ENCODE measurements around the gene EPHX1. TPM values are rescaled to one million over a fixed set of nuclear protein-coding genes. Genes with fewer than 3 reads are reported as not detected.
"Not testable (repeated sequence)": the region's sequence is repeated elsewhere in the genome, so short reads cannot be mapped to it uniquely, and the experiment has no call there.

EPHX1 gene
- total RNA-seq, 2 experiments from 2014 or later = 0.68 to 0.85 TPM

GRCh38 chr1:225827076-225827475 is 17.2 kb downstream of the EPHX1 start:
- H3K36me3 Mint-ChIP-seq = no peaks in the 10 kb centered on the region
- no peak overlapping the region for H3K27ac Mint-ChIP-seq
- H3K4me3 Mint-ChIP-seq = no peak overlapping the region
- CTCF ChIA-PET = no interaction called here
- H3K27me3 Mint-ChIP-seq = peaks cover 3% of the 10 kb centered on the region
- no peaks in the 10 kb centered on the region for H3K9me3 Mint-ChIP-seq (ENCODE audit: low read depth)
- no peaks in the 10 kb centered on the region for H3K4me1 Mint-ChIP-seq
- no peak for DNase-seq
- ATAC-seq = no peak

GRCh38 chr1:225828706-225829345 is 18.9 kb downstream of the EPHX1 start:
- no peaks in the 10 kb centered on the region for H3K27me3 Mint-ChIP-seq
- H3K36me3 Mint-ChIP-seq = no peaks in the 10 kb centered on the region
- H3K4me1 Mint-ChIP-seq = no peaks in the 10 kb centered on the region
- H3K9me3 Mint-ChIP-seq (ENCODE audit: low read depth) = no peaks in the 10 kb centered on the region
- H3K27ac Mint-ChIP-seq = no peak overlapping the region
- ATAC-seq (no peak), DNase-seq (no peak)
- CTCF ChIA-PET = no interaction called here
- no peak overlapping the region for H3K4me3 Mint-ChIP-seq

GRCh38 chr1:225830841-225831240 is 20.9 kb downstream of the EPHX1 start:
- CTCF ChIA-PET = no interaction called here
- DNase-seq (no peak), ATAC-seq (no peak)
- no peak overlapping the region for H3K27ac Mint-ChIP-seq
- H3K36me3 Mint-ChIP-seq = no peaks in the 10 kb centered on the region
- H3K27me3 Mint-ChIP-seq = no peaks in the 10 kb centered on the region
- no peaks in the 10 kb centered on the region for H3K9me3 Mint-ChIP-seq (ENCODE audit: low read depth)
- H3K4me1 Mint-ChIP-seq = no peaks in the 10 kb centered on the region
- no peak overlapping the region for H3K4me3 Mint-ChIP-seq

- CTCF ChIA-PET = interaction anchor here (0.6 kb wide), 1 partner anchor 8 kb away, joined by 3 read pairs; no protein-coding TSS in a partner anchor
Observed at GRCh38 chr1:225834417-225835329, 24.7 kb downstream of the EPHX1 start.

GRCh38 chr1:225835856-225836255 is 25.9 kb downstream of the EPHX1 start:
- Mint-ChIP-seq H3K9me3 (ENCODE audit: low read depth) (no peaks in the 10 kb centered on the region), H3K4me1 (no peaks in the 10 kb centered on the region), H3K4me3 (no peak overlapping the region), H3K27ac (no peak overlapping the region), H3K27me3 (no peaks in the 10 kb centered on the region), H3K36me3 (no peaks in the 10 kb centered on the region)
- ATAC-seq (no peak), DNase-seq (no peak)
- CTCF ChIA-PET = no interaction called here

More at GRCh38 chr1:225834417-225835329, 24.7 kb downstream of the EPHX1 start:
- DNase-seq (no peak), ATAC-seq (no peak)
- Mint-ChIP-seq H3K27me3 (no peaks in the 10 kb centered on the region), H3K4me3 (no peak overlapping the region), H3K36me3 (no peaks in the 10 kb centered on the region), H3K4me1 (no peaks in the 10 kb centered on the region), H3K9me3 (ENCODE audit: low read depth) (no peaks in the 10 kb centered on the region), H3K27ac (no peak overlapping the region)

- H3K4me1 Mint-ChIP-seq; H3K36me3 Mint-ChIP-seq; ATAC-seq; H3K9me3 Mint-ChIP-seq (ENCODE audit: low read depth); H3K27me3 Mint-ChIP-seq; CTCF ChIA-PET; H3K27ac Mint-ChIP-seq; DNase-seq; H3K4me3 Mint-ChIP-seq: not testable (repeated sequence)
Observed at GRCh38 chr1:225836296-225836695, 26.4 kb downstream of the EPHX1 start.

- H3K4me1 Mint-ChIP-seq = peaks cover 5% of the 10 kb centered on the region
- no peak overlapping the region for H3K4me3 Mint-ChIP-seq
- CTCF ChIA-PET = interaction anchor here (0.5 kb wide), 1 partner anchor 325 kb away, joined by 4 read pairs; no protein-coding TSS in a partner anchor
- no peaks in the 10 kb centered on the region for H3K36me3 Mint-ChIP-seq
- no peak for DNase-seq
- H3K27ac Mint-ChIP-seq = no peak overlapping the region
- no peaks in the 10 kb centered on the region for H3K9me3 Mint-ChIP-seq (ENCODE audit: low read depth)
- ATAC-seq = no peak
- H3K27me3 Mint-ChIP-seq = no peaks in the 10 kb centered on the region
Observed at GRCh38 chr1:225838793-225839192, 28.9 kb downstream of the EPHX1 start.

- ATAC-seq (no peak), DNase-seq (no peak)
- CTCF ChIA-PET = interaction anchor here (0.6 kb wide), 1 partner anchor 79 kb away, joined by 5 read pairs; no protein-coding TSS in a partner anchor
- no peaks in the 10 kb centered on the region for H3K27me3 Mint-ChIP-seq
- H3K4me3 Mint-ChIP-seq = no peak overlapping the region
- peaks cover 5% of the 10 kb centered on the region for H3K4me1 Mint-ChIP-seq
- H3K27ac Mint-ChIP-seq = no peak overlapping the region
- H3K36me3 Mint-ChIP-seq = no peaks in the 10 kb centered on the region
- H3K9me3 Mint-ChIP-seq (ENCODE audit: low read depth) = no peaks in the 10 kb centered on the region
Observed at GRCh38 chr1:225840223-225840610, 30.3 kb downstream of the EPHX1 start.

- DNase-seq = no peak
- CTCF ChIA-PET = interaction anchor here (0.6 kb wide), 1 partner anchor 78 kb away, joined by 5 read pairs; no protein-coding TSS in a partner anchor
- no peaks in the 10 kb centered on the region for H3K27me3 Mint-ChIP-seq
- H3K4me1 Mint-ChIP-seq = peaks cover 5% of the 10 kb centered on the region
- no peaks in the 10 kb centered on the region for H3K36me3 Mint-ChIP-seq
- H3K4me3 Mint-ChIP-seq = no peak overlapping the region
- no peak overlapping the region for H3K27ac Mint-ChIP-seq
- ATAC-seq = no peak
- no peaks in the 10 kb centered on the region for H3K9me3 Mint-ChIP-seq (ENCODE audit: low read depth)
Observed at GRCh38 chr1:225840713-225841112, 30.8 kb downstream of the EPHX1 start.

- DNase-seq (no peak), ATAC-seq (no peak)
- Mint-ChIP-seq H3K4me1 (peaks cover 5% of the 10 kb centered on the region), H3K36me3 (no peaks in the 10 kb centered on the region), H3K27me3 (no peaks in the 10 kb centered on the region), H3K9me3 (ENCODE audit: low read depth) (no peaks in the 10 kb centered on the region), H3K27ac (no peak overlapping the region), H3K4me3 (no peak overlapping the region)
- CTCF ChIA-PET = no interaction called here
Observed at GRCh38 chr1:225842074-225842473, 32.1 kb downstream of the EPHX1 start.

- DNase-seq (no peak), ATAC-seq (no peak)
- Mint-ChIP-seq H3K9me3 (ENCODE audit: low read depth) (no peaks in the 10 kb centered on the region), H3K27ac (no peak overlapping the region), H3K36me3 (no peaks in the 10 kb centered on the region), H3K4me1 (peaks cover 8% of the 10 kb centered on the region), H3K4me3 (no peak overlapping the region), H3K27me3 (no peaks in the 10 kb centered on the region)
- CTCF ChIA-PET = no interaction called here
Observed at GRCh38 chr1:225842788-225843425, 33.0 kb downstream of the EPHX1 start.

- Mint-ChIP-seq H3K36me3 (no peaks in the 10 kb centered on the region), H3K4me1 (peaks cover 13% of the 10 kb centered on the region), H3K27me3 (no peaks in the 10 kb centered on the region), H3K9me3 (ENCODE audit: low read depth) (no peaks in the 10 kb centered on the region), H3K27ac (no peak overlapping the region), H3K4me3 (no peak overlapping the region)
- CTCF ChIA-PET = no interaction called here
- ATAC-seq = no peak
- DNase-seq = no peak
Observed at GRCh38 chr1:225843426-225843795, 33.5 kb downstream of the EPHX1 start.

GRCh38 chr1:225844236-225845061 is 34.5 kb downstream of the EPHX1 start:
- CTCF ChIA-PET = interaction anchor here (1.3 kb wide), 1 partner anchor 281 kb away, joined by 3 read pairs; no protein-coding TSS in a partner anchor
- Mint-ChIP-seq H3K27me3 (no peaks in the 10 kb centered on the region), H3K4me3 (no peak overlapping the region), H3K27ac (no peak overlapping the region), H3K36me3 (no peaks in the 10 kb centered on the region), H3K9me3 (ENCODE audit: low read depth) (no peaks in the 10 kb centered on the region), H3K4me1 (peaks cover 22% of the 10 kb centered on the region)
- ATAC-seq (no peak), DNase-seq (no peak)

Measured in activated CD8-positive, alpha-beta memory T cell treated with anti-CD3 and anti-CD28 coated beads, Interleukin-2, amount 10 ng/mL, durations not matched to agents 7 days and 5 days (primary cell).